Spleen (tissue), 11 donors: Measurements from ENCODE around the gene LTBP1. TPM values are rescaled to one million over a fixed set of nuclear protein-coding genes. Genes with fewer than 3 reads are reported as not detected.

Experiments used
- DNase-seq: peaks from one replicate; pipeline ENCODE4 v3.0.0-alpha.2; 2020
- H3K27ac ChIP-seq, 8 donors: fragments of 200-600 bp; sonication (generic) in 7 of 8; 1 replicate in 4 of 8; 2 replicates in 4 of 8; pipeline versions ENCODE4 v1.5.0 to v1.8.0; 2016 to 2021; ENCODE audit warnings: inconsistent platforms in 4 of 8, mild to moderate bottlenecking in 4 of 8, moderate library complexity in 1 of 8
- H3K27me3 ChIP-seq, 7 donors: fragments of 200-600 bp; sonication (generic) in 6 of 7; replicated peaks in 1 of 7; 1 replicate in 4 of 7; 2 replicates in 3 of 7; pipeline versions ENCODE4 v1.5.0 to v1.8.0; 2016 to 2021; ENCODE audit warnings: inconsistent platforms in 3 of 7, mild to moderate bottlenecking in 1 of 7
- H3K36me3 ChIP-seq, 6 donors: fragments of 200-600 bp; sonication (generic) in 5 of 6; 1 replicate in 4 of 6; 2 replicates in 2 of 6; pipeline versions ENCODE4 v1.5.0 to v1.8.0; 2016 to 2021; ENCODE audit warnings: inconsistent platforms in 2 of 6
- H3K4me1 ChIP-seq, 6 donors: fragments of 200-600 bp; sonication (generic) in 5 of 6; 1 replicate in 3 of 6; 2 replicates in 3 of 6; pipeline versions ENCODE4 v1.5.0 to v1.8.0; 2016 to 2021; ENCODE audit warnings: inconsistent platforms in 3 of 6
- H3K4me3 ChIP-seq, 8 donors: fragments of 200-600 bp; sonication (generic) in 7 of 8; 1 replicate in 4 of 8; 2 replicates in 4 of 8; pipeline versions ENCODE4 v1.5.0 to v1.8.0; 2016 to 2021; ENCODE audit warnings: inconsistent platforms in 4 of 8, mild to moderate bottlenecking in 4 of 8, moderate library complexity in 2 of 8
- H3K9me3 ChIP-seq, 8 donors: fragments of 200-600 bp; sonication (generic) in 7 of 8; 1 replicate in 4 of 8; 2 replicates in 4 of 8; pipeline versions ENCODE4 v1.5.0 to v1.8.0; 2016 to 2021; ENCODE audit warnings: inconsistent platforms in 4 of 8
- CTCF ChIP-seq, 11 experiments: fragments of 200-600 bp in 7 of 11; fragments of 450-650 bp in 4 of 11; sonication (generic) in 4 of 11; IDR thresholded peaks in 8 of 11; conservative IDR thresholded peaks in 3 of 11; 1 replicate in 7 of 11; 2 replicates in 4 of 11; pipeline versions ENCODE4 v1.4.0 to v1.8.0; 2016 to 2021; ENCODE audit warnings: antibody characterized with exemption in 11 of 11, inconsistent platforms in 4 of 11, mild to moderate bottlenecking in 1 of 11
- POLR2A ChIP-seq, 3 donors: fragments of 450-650 bp; IDR thresholded peaks; one replicate each; pipeline ENCODE4 v1.5.1; 2017; ENCODE audit warnings: antibody characterized with exemption in 3 of 3, mild to moderate bottlenecking in 1 of 3
- POLR2AphosphoS5 ChIP-seq, 3 donors: sonication (generic); formaldehyde crosslinking; IDR thresholded peaks; one replicate each; pipeline ENCODE4 v1.5.1; 2017; ENCODE audit warnings: antibody characterized with exemption in 3 of 3
- WGBS, 5 donors: extraction: QIAGEN DNeasy Blood & Tissue Kit in 3 of 5; methylation state at CpG; one replicate each; pipeline versions ENCODE4 v1.1.5 to v1.1.7; 2013 to 2018; 5-methylcytosine and 5-hydroxymethylcytosine counted together
- intact Hi-C: fragments of 100-400 bp; cut with DNase I; formaldehyde crosslinking; loops from one replicate; pipeline ENCODE4 v1.15.0; 2023; ENCODE audit warnings: low total_unique reads
- polyA plus RNA-seq, 3 donors: library from polyadenylated mRNA; stranded (reverse); fragments of 200-250 nt; gene quantifications; one replicate each; pipeline ENCODE4 v1.2.1, GENCODE V29; 2013
- total RNA-seq, 7 donors: library from RNA; depleted of rRNA in 3 of 7; stranded (reverse); fragments of >200 nt in 3 of 7; fragmentation: NEBNext Ultra II Directional in 4 of 7; extraction: Animal tissue kit (Norgen Biotek cat#: 25700) in 4 of 7; gene quantifications; one replicate each; pipeline versions ENCODE4 v1.1.0 to v1.2.1, GENCODE V29; 2016 to 2021
- donor health status: healthy with polysubstance abuse.
- donor health status: DM: no; HTN: no; CAD: no; lungs with moderate emphysema.
- donor health status: DM: no; HTN: no; CAD: no.
- donor health status: Bipolar disorder and iron deficiency.
- donor health status: healthy.
- donor health status: DM: no; HTN: no; CAD: no.
- donor health status: DM: yes; HTN: yes; CAD: no.

Gene LTBP1
- total and polyA plus RNA-seq, 10 donors, result 6.8 to 28.0 (median 13.3) TPM

- no peaks in the 10 kb centered on the region for H3K4me1 ChIP-seq
- no peak for DNase-seq
- no peak overlapping the region for H3K27ac ChIP-seq
- no peaks in the 10 kb centered on the region for H3K27me3 ChIP-seq
- intact Hi-C loops, result no loop called here
- no peak overlapping the region for H3K4me3 ChIP-seq
- H3K36me3 ChIP-seq, result no peaks in the 10 kb centered on the region
- 77 to 89% (median 85%) methylated on average over 3 of the region's 3 CpGs for WGBS, 5 donors
- no peaks in the 10 kb centered on the region for H3K9me3 ChIP-seq
- no peak for TF ChIP-seq CTCF (IDR thresholded peaks at IDR 0.05 in 8 of 11, conservative IDR thresholded peaks at IDR 0.05 in 3 of 11)
- no peak for TF ChIP-seq POLR2A (IDR thresholded peaks at IDR 0.05)
- TF ChIP-seq POLR2AphosphoS5 (IDR thresholded peaks at IDR 0.05), result no peak
These were observed 180.2 kb downstream of the LTBP1 start for GRCh38 chr2:33126958-33127357.

GRCh38 chr2:33129263-33130053 lies 182.7 kb downstream of the LTBP1 start:
- intact Hi-C loops, result no loop called here
- Histone ChIP-seq H3K4me3 (no peak overlapping the region), H3K4me1 (peaks cover 0 to 10% (median 1%) of the 10 kb centered on the region in 6 donors), H3K27ac (no peak overlapping the region), H3K9me3 (no peaks in the 10 kb centered on the region), H3K27me3 (no peaks in the 10 kb centered on the region), H3K36me3 (no peaks in the 10 kb centered on the region)
- DNase-seq, result no peak
- no peak for TF ChIP-seq CTCF (IDR thresholded peaks at IDR 0.05 in 8 of 11, conservative IDR thresholded peaks at IDR 0.05 in 3 of 11)
- no peak for TF ChIP-seq POLR2A (IDR thresholded peaks at IDR 0.05)
- no peak for TF ChIP-seq POLR2AphosphoS5 (IDR thresholded peaks at IDR 0.05)
- WGBS, 5 donors, result 81 to 90% (median 85%) methylated on average over 7 of the region's 7 CpGs

- Histone ChIP-seq H3K4me1 (peaks cover 0 to 16% (median 2%) of the 10 kb centered on the region in 6 donors), H3K27ac (no peak overlapping the region), H3K4me3 (no peak overlapping the region), H3K27me3 (no peaks in the 10 kb centered on the region), H3K9me3 (no peaks in the 10 kb centered on the region), H3K36me3 (no peaks in the 10 kb centered on the region)
- intact Hi-C loops, result no loop called here
- no peak for DNase-seq
- WGBS, 5 donors, result 65 to 89% (median 80%) methylated on average over 7 of the region's 7 CpGs
- TF ChIP-seq POLR2AphosphoS5 (IDR thresholded peaks at IDR 0.05) (no peak), POLR2A (IDR thresholded peaks at IDR 0.05) (no peak), CTCF (IDR thresholded peaks at IDR 0.05 in 8 of 11, conservative IDR thresholded peaks at IDR 0.05 in 3 of 11) (no peak)
These were observed 183.3 kb downstream of the LTBP1 start for GRCh38 chr2:33130054-33130447.

- Histone ChIP-seq H3K4me1 (peaks cover 0 to 21% (median 3%) of the 10 kb centered on the region in 6 donors), H3K27ac (no peak overlapping the region), H3K27me3 (no peaks in the 10 kb centered on the region), H3K36me3 (no peaks in the 10 kb centered on the region), H3K4me3 (no peak overlapping the region), H3K9me3 (no peaks in the 10 kb centered on the region)
- TF ChIP-seq POLR2AphosphoS5 (IDR thresholded peaks at IDR 0.05), result no peak
- TF ChIP-seq POLR2A (IDR thresholded peaks at IDR 0.05), result no peak
- TF ChIP-seq CTCF (IDR thresholded peaks at IDR 0.05 in 8 of 11, conservative IDR thresholded peaks at IDR 0.05 in 3 of 11), result no peak
- no peak for DNase-seq
- intact Hi-C loops, result no loop called here
- WGBS, 5 donors, result 55 to 77% (median 63%) methylated on average over 5 to 6 of the region's 6 CpGs
These were observed 183.8 kb downstream of the LTBP1 start for GRCh38 chr2:33130544-33130943.
